Epithelial cell of proximal tubule (primary cell): Measurements from ENCODE around the gene COL4A1. TPM values are rescaled to one million over a fixed set of nuclear protein-coding genes. Genes with fewer than 3 reads are reported as not detected.

Source experiments
- DNase-seq: peaks from one replicate; pipeline ENCODE4 v3.0.0-alpha.2; 2011; ENCODE audit warnings: low read depth
- H3K4me3 ChIP-seq: 2 replicates; pipeline ENCODE4 v1.5.1; 2011; ENCODE audit warnings: low read depth, mild to moderate bottlenecking, low read length
- CTCF ChIP-seq: conservative IDR thresholded peaks from 2 replicates; pipeline ENCODE4 v1.5.1; 2012; ENCODE audit warnings: low read depth, mild to moderate bottlenecking, low read length
- total RNA-seq: library from RNA; depleted of rRNA; stranded (reverse); fragments of >200 nt; gene quantifications from 2 replicates; pipeline ENCODE4 v1.2.3, GENCODE V29; 2015

COL4A1 gene
- total RNA-seq, 1 donor from 2014 or later = 547 TPM

GRCh38 chr13:110229905-110230563, 76.9 kb downstream of the COL4A1 start:
- DNase-seq = no peak
- H3K4me3 ChIP-seq = no peak overlapping the region
- no peak for TF ChIP-seq CTCF

GRCh38 chr13:110228936-110229904, 77.7 kb downstream of the COL4A1 start:
- H3K4me3 ChIP-seq = no peak overlapping the region
- no peak for DNase-seq
- TF ChIP-seq CTCF = no peak

DNA sequence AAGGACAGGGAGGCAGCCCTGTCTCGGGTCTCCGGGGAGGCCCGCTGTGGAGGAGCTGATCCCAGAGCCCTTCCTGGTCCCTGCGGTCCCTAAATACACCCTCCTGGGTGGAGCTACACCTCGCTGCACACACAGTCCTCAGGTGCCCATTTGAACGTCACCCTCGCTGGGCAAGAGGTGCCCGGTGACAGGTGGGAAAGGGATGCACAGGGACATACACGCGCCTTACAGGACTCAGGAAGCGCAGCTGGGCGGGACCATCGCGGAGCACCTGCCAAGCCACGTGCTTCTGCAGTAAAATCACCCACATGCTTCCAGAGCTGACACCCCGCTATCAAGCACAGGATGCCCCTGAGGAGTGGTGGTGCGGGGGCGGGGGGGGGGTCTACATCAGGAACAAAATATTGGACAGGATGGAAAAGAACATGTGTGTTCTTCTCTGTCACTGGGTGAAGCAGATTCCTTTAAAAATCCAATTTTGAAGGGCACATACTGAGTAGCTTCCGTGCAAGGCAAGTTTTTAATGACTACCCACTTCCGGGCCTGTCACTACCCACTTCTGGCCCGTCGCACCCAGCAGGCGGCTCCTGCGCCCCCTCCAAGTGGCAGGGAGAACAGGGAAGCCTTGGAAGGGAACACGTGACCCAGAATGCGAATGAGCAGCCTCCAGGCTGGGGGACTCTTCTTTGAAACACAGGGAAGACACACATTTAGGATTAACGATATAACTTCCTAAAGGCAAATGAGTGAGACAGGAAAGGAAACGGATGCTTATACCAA, 78.9 kb downstream of the COL4A1 start:
- no peak for DNase-seq
- no peak overlapping the region for H3K4me3 ChIP-seq
- no peak for TF ChIP-seq CTCF

DNA sequence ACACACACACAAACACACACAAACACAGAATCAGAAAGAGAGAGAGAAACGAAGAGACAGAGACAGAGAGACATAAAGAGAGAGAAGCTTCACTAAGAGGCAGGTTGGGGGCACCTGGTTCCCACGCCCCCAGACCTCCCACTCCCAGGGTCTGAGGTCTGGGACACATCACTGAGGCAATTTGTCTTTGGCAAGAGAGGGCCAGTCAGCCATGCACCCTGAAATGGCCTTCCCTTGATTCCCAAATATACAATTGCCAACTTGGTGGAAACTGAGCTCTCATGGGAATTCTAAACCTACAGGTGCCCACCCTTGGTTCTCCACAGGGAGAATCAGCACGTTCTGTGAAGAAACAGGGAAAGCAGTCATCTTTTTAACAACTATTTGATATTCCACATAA, 79.5 kb downstream of the COL4A1 start:
- no peak overlapping the region for H3K4me3 ChIP-seq
- no peak for TF ChIP-seq CTCF
- DNase-seq = no peak

- DNase-seq = no peak
- TF ChIP-seq CTCF = no peak
- H3K4me3 ChIP-seq = no peak overlapping the region
Measured at GRCh38 chr13:110225609-110226574, 81.1 kb downstream of the COL4A1 start.

DNA sequence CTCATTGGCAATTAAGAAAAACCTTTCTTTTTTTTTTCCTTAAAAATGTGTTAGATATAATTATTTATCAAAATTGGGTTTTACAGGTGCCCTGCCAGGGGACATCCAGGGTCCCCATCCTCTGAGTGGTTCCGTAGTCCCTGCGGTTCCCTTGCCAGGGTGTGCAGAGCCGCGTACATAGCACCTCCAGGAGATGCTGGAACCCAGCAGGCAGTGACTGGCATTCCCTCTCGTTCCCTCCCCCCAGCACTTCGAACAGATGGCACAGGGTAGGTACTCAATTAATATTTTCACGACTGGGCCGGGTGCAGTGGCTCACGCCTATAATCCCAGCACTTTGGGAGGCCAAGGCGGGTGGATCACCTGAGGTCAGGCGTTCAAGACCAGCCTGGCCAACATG, 82.0 kb downstream of the COL4A1 start:
- DNase-seq = no peak
- no peak for TF ChIP-seq CTCF
- H3K4me3 ChIP-seq = no peak overlapping the region
